Measurements from ENCODE around the gene CDH18. TPM values are rescaled to one million over a fixed set of nuclear protein-coding genes. Genes with fewer than 3 reads are reported as not detected.

CDH18 gene
- polyA plus RNA-seq, 1 donor from 2014 or later, result 5.6 TPM

DNA sequence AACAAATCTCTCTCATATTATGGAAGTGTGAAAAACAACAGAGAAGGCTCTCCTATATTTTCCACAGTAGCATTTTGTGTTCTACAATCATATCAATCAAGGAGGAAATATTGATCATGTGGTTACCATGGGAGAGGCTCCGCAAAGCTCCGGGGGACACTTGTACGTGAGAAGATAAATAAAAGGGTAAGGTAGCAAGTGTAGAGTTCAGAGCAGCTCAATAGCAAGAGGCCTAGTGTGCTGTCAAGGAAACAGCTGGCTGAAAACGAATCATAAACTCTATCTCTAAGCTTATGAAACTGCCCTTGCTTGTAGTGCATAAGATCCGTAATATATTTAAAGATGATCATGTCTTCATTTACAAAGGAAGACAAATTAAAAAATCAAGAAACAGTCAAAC lies 57.5 kb downstream of the CDH18 start:
- Histone ChIP-seq H3F3A (ENCODE audit: insufficient read depth, low read length, poor library complexity, severe bottlenecking) (no peaks in the 10 kb centered on the region), H2AFZ (ENCODE audit: low read depth, low read length) (no peak overlapping the region), H3K9me2 (ENCODE audit: insufficient read depth, low read length) (no peaks in the 10 kb centered on the region), H3K4me3 (ENCODE audit: low read length) (no peak overlapping the region), H3K4me2 (ENCODE audit: low read length) (no peak overlapping the region), H3K27ac (ENCODE audit: low read length) (peak overlapping the region; percentile 10), H3K36me3 (ENCODE audit: insufficient read depth, low read length) (no peaks in the 10 kb centered on the region), H3K79me2 (replicated peaks; ENCODE audit: insufficient read depth, low read length) (no peaks in the 10 kb centered on the region), H4K20me1 (ENCODE audit: insufficient read depth) (no peaks in the 10 kb centered on the region), H3K9ac (ENCODE audit: low read length) (no peak overlapping the region), H3K27me3 (ENCODE audit: insufficient read depth, low read depth, low read length) (no peaks in the 10 kb centered on the region), H3K9me3 (ENCODE audit: low read length) (no peaks in the 10 kb centered on the region)
- no peak for TF ChIP-seq SMC3 (conservative IDR thresholded peaks at IDR 0.05; ENCODE audit: poor library complexity)
- TF ChIP-seq RAD21 (conservative IDR thresholded peaks at IDR 0.05), result no peak
- no peak for TF ChIP-seq MXI1 (conservative IDR thresholded peaks at IDR 0.05; ENCODE audit: poor library complexity, severe bottlenecking)
- no peak for TF ChIP-seq EZH2 (IDR thresholded peaks at IDR 0.05; ENCODE audit: borderline replicate concordance, insufficient read depth, low read length, poor library complexity, severe bottlenecking)
- no peak for TF ChIP-seq REST (IDR thresholded peaks at IDR 0.05; ENCODE audit: borderline replicate concordance)
- TF ChIP-seq POLR2AphosphoS5 (IDR thresholded peaks at IDR 0.05), result no peak
- TF ChIP-seq EP300 (conservative IDR thresholded peaks at IDR 0.05; ENCODE audit: poor library complexity, severe bottlenecking), result no peak
- TF ChIP-seq CTCF (IDR thresholded peaks at IDR 0.05; ENCODE audit: poor library complexity, severe bottlenecking), result no peak
- no peak for TF ChIP-seq TAF1 (IDR thresholded peaks at IDR 0.05; ENCODE audit: low read depth)

GRCh38 chr5:19928562-19929421 lies 59.2 kb downstream of the CDH18 start:
- Histone ChIP-seq H3K4me3 (ENCODE audit: low read length) (no peak overlapping the region), H3K79me2 (replicated peaks; ENCODE audit: insufficient read depth, low read length) (no peaks in the 10 kb centered on the region), H3K9ac (ENCODE audit: low read length) (no peak overlapping the region), H3K36me3 (ENCODE audit: insufficient read depth, low read length) (no peaks in the 10 kb centered on the region), H3K27ac (ENCODE audit: low read length) (no peak overlapping the region), H2AFZ (ENCODE audit: low read depth, low read length) (no peak overlapping the region), H4K20me1 (ENCODE audit: insufficient read depth) (no peaks in the 10 kb centered on the region), H3K9me2 (ENCODE audit: insufficient read depth, low read length) (no peaks in the 10 kb centered on the region), H3K4me2 (ENCODE audit: low read length) (no peak overlapping the region), H3K27me3 (ENCODE audit: insufficient read depth, low read depth, low read length) (no peaks in the 10 kb centered on the region), H3K9me3 (ENCODE audit: low read length) (no peaks in the 10 kb centered on the region), H3F3A (ENCODE audit: insufficient read depth, low read length, poor library complexity, severe bottlenecking) (no peaks in the 10 kb centered on the region)
- no peak for TF ChIP-seq POLR2AphosphoS5 (IDR thresholded peaks at IDR 0.05)
- TF ChIP-seq TAF1 (IDR thresholded peaks at IDR 0.05; ENCODE audit: low read depth), result no peak
- no peak for TF ChIP-seq EP300 (conservative IDR thresholded peaks at IDR 0.05; ENCODE audit: poor library complexity, severe bottlenecking)
- TF ChIP-seq REST (IDR thresholded peaks at IDR 0.05; ENCODE audit: borderline replicate concordance), result no peak
- TF ChIP-seq CTCF (IDR thresholded peaks at IDR 0.05; ENCODE audit: poor library complexity, severe bottlenecking), result no peak
- no peak for TF ChIP-seq MXI1 (conservative IDR thresholded peaks at IDR 0.05; ENCODE audit: poor library complexity, severe bottlenecking)
- no peak for TF ChIP-seq SMC3 (conservative IDR thresholded peaks at IDR 0.05; ENCODE audit: poor library complexity)
- no peak for TF ChIP-seq EZH2 (IDR thresholded peaks at IDR 0.05; ENCODE audit: borderline replicate concordance, insufficient read depth, low read length, poor library complexity, severe bottlenecking)
- TF ChIP-seq RAD21 (conservative IDR thresholded peaks at IDR 0.05), result no peak

Measured in neural cell (in vitro differentiated cells).